ENCODE results near the gene AHCTF1.

- TF ChIP-seq, protein P1, sequence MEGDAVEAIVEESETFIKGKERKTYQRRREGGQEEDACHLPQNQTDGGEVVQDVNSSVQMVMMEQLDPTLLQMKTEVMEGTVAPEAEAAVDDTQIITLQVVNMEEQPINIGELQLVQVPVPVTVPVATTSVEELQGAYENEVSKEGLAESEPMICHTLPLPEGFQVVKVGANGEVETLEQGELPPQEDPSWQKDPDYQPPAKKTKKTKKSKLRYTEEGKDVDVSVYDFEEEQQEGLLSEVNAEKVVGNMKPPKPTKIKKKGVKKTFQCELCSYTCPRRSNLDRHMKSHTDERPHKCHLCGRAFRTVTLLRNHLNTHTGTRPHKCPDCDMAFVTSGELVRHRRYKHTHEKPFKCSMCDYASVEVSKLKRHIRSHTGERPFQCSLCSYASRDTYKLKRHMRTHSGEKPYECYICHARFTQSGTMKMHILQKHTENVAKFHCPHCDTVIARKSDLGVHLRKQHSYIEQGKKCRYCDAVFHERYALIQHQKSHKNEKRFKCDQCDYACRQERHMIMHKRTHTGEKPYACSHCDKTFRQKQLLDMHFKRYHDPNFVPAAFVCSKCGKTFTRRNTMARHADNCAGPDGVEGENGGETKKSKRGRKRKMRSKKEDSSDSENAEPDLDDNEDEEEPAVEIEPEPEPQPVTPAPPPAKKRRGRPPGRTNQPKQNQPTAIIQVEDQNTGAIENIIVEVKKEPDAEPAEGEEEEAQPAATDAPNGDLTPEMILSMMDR (IDR thresholded peaks at IDR 0.05 in 2 of 3, conservative IDR thresholded peaks at IDR 0.05 in 1 of 3; ENCODE audit: control insufficient read depth in 2 of 3, extremely low read depth in 1 of 3, insufficient read depth in 1 of 3, low read depth in 3 of 3, low read length in 3 of 3) = no peak
- TF ChIP-seq EED (IDR thresholded peaks at IDR 0.05; ENCODE audit: low read depth) (no peak), CEBPB (IDR thresholded peaks at IDR 0.05; ENCODE audit: borderline replicate concordance in 1 of 2, low read depth in 2 of 2, low read length in 2 of 2) (no peak), NKRF (conservative IDR thresholded peaks at IDR 0.05) (no peak), POLR2A (IDR thresholded peaks at IDR 0.05; ENCODE audit: low read depth, low read length) (no peak), YY1 (IDR thresholded peaks at IDR 0.05; ENCODE audit: low read depth, low read length) (no peak), DPF2 (IDR thresholded peaks at IDR 0.05) (no peak), SIN3A (IDR thresholded peaks at IDR 0.05; ENCODE audit: low read depth, low read length) (no peak)
These were observed 87.9 kb downstream of the AHCTF1 start for GRCh38 chr1:246843876-246844275.
